Endothelial cell (in vitro differentiated cells): Measurements from ENCODE around the gene LARP4B. TPM values are rescaled to one million over a fixed set of nuclear protein-coding genes. Genes with fewer than 3 reads are reported as not detected.

Experiments
- DNase-seq: peaks from one replicate; pipeline ENCODE4 v3.0.0; 2021; ENCODE audit warnings: low spot score
- H3K27ac Mint-ChIP-seq: one replicate; pipeline ENCODE4 v1.8.0; 2021; ENCODE audit warnings: mixed read lengths, inconsistent platforms; ENCODE audit not compliant: unreplicated experiment
- H3K27me3 Mint-ChIP-seq: one replicate; pipeline ENCODE4 v1.8.0; 2021; ENCODE audit warnings: mild to moderate bottlenecking, moderate library complexity, mixed read lengths, inconsistent platforms; ENCODE audit not compliant: unreplicated experiment
- H3K36me3 Mint-ChIP-seq: one replicate; pipeline ENCODE4 v1.8.0; 2021; ENCODE audit warnings: mild to moderate bottlenecking, low read depth, mixed read lengths, inconsistent platforms; ENCODE audit not compliant: unreplicated experiment
- H3K4me1 Mint-ChIP-seq: one replicate; pipeline ENCODE4 v1.8.0; 2021; ENCODE audit warnings: mild to moderate bottlenecking, mixed read lengths, inconsistent platforms; ENCODE audit not compliant: unreplicated experiment
- H3K4me3 Mint-ChIP-seq: one replicate; pipeline ENCODE4 v1.8.0; 2021; ENCODE audit warnings: mild to moderate bottlenecking, mixed read lengths, inconsistent platforms; ENCODE audit not compliant: unreplicated experiment
- H3K9me3 Mint-ChIP-seq: one replicate; pipeline ENCODE4 v1.8.0; 2021; ENCODE audit warnings: mixed read lengths, inconsistent platforms; ENCODE audit not compliant: unreplicated experiment
- total RNA-seq: library from RNA; stranded (reverse); fragmentation: NEBNext Ultra II Directional; extraction: Animal tissue kit (Norgen Biotek cat#: 25700); gene quantifications from one replicate; pipeline ENCODE4 v1.2.1, GENCODE V29; 2021; ENCODE audit not compliant: unreplicated experiment
- TF ChIP-seq, protein P1 (sequence below): fragments of 200-600 bp; sonication (generic); IDR thresholded peaks from one replicate; pipeline ENCODE4 v1.5.0; 2021; ENCODE audit warnings: antibody characterized with exemption; ENCODE audit not compliant: unreplicated experiment

LARP4B gene
- total RNA-seq, 1 donor from 2014 or later = 91.8 TPM

DNA sequence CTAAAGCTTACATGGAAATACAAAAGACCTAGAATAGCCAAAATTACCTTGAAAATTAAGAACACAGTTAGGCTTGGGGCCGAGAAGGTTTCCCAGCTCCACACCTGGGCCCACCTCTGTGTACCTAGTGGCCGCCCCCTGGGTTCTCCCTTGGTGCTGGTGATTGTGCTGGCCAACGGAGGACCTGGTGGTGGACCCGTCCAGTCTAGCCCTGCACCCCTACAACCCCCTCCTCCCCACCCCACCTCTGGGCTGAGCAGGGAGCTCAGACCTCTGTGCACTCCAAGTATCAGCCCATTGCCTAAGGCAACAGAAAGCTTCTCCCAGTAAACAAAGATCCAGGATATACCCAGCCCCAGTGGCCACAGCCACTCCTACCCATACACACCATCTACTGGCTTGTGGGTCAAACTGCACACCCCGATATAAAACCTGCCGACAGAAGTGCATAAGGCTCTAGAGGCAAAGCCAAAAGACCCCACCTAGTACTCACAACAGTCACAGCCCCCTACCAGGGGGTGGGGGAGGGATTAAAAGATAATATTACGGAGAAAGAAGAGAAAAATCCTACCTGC is 137.0 kb downstream of the LARP4B start:
- DNase-seq = no peak

DNA sequence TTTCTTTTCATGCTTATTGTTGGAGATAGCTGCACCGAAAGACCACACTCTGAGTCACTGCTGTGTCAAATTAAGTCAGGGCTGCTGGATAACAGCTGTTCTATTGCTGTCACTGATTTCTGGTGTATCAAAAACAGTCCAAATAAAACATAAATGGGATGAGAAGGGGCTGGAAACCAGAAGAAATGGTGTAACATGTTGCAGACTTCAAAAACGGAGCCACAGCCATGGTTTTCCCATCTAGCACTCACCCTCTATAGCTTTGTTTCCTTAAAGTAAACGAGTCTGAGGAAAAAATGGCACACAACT is 138.8 kb downstream of the LARP4B start:
- TF ChIP-seq, protein P1, sequence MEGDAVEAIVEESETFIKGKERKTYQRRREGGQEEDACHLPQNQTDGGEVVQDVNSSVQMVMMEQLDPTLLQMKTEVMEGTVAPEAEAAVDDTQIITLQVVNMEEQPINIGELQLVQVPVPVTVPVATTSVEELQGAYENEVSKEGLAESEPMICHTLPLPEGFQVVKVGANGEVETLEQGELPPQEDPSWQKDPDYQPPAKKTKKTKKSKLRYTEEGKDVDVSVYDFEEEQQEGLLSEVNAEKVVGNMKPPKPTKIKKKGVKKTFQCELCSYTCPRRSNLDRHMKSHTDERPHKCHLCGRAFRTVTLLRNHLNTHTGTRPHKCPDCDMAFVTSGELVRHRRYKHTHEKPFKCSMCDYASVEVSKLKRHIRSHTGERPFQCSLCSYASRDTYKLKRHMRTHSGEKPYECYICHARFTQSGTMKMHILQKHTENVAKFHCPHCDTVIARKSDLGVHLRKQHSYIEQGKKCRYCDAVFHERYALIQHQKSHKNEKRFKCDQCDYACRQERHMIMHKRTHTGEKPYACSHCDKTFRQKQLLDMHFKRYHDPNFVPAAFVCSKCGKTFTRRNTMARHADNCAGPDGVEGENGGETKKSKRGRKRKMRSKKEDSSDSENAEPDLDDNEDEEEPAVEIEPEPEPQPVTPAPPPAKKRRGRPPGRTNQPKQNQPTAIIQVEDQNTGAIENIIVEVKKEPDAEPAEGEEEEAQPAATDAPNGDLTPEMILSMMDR = no peak
- DNase-seq = no peak
- peaks cover 12% of the 10 kb centered on the region for H3K9me3 Mint-ChIP-seq
- H3K4me1 Mint-ChIP-seq = peaks cover 3% of the 10 kb centered on the region
- no peak overlapping the region for H3K4me3 Mint-ChIP-seq
- H3K36me3 Mint-ChIP-seq = peaks cover 17% of the 10 kb centered on the region
- peaks cover 1% of the 10 kb centered on the region for H3K27me3 Mint-ChIP-seq
- H3K27ac Mint-ChIP-seq = no peak overlapping the region

More for the DNA sequence above, 137.0 kb downstream of the LARP4B start:
- TF ChIP-seq, protein P1 = no peak
- no peak overlapping the region for H3K27ac Mint-ChIP-seq
- no peak overlapping the region for H3K4me3 Mint-ChIP-seq
- peaks cover 31% of the 10 kb centered on the region for H3K36me3 Mint-ChIP-seq
- peaks cover 23% of the 10 kb centered on the region for H3K9me3 Mint-ChIP-seq
- H3K27me3 Mint-ChIP-seq = peaks cover 3% of the 10 kb centered on the region
- peaks cover 3% of the 10 kb centered on the region for H3K4me1 Mint-ChIP-seq

DNA sequence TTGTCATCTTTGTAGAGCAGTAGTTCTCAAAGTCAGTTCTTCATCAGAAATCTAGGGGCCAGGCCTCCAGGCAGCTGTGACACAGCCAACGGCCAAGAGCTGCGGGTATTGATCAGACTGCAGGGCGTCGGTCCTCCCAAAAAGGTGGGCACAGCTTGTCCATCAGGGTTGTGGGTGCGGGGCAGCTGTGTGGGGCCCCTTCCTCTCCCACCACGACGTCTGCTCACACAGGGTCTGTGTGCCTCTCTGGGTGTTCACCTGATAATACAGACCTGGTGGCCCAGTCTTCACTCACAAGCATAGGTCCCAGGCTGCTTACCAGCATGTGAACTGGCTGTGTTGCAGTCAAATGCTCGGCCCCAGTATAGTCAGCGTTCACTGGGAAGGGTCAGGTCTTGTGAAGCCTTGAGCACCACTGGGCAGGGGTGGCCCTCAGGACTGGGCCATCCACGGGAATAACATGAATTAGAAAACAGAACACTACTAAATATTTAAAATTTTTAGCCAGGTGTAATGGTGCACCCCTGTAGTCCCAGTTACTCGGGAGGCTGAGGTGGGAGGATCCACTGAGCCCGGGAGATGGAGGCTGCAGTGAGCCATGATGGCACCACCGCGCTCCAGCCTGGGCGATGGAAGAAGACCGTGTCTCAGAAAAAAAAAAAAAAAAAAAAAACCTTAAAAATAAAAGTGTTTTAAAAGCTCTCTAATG is 139.3 kb downstream of the LARP4B start:
- peaks cover 4% of the 10 kb centered on the region for H3K27me3 Mint-ChIP-seq
- H3K36me3 Mint-ChIP-seq = peaks cover 12% of the 10 kb centered on the region
- peaks cover 3% of the 10 kb centered on the region for H3K4me1 Mint-ChIP-seq
- DNase-seq = no peak
- H3K9me3 Mint-ChIP-seq = peaks cover 7% of the 10 kb centered on the region
- no peak overlapping the region for H3K4me3 Mint-ChIP-seq
- no peak overlapping the region for H3K27ac Mint-ChIP-seq
- TF ChIP-seq, protein P1 = no peak

DNA sequence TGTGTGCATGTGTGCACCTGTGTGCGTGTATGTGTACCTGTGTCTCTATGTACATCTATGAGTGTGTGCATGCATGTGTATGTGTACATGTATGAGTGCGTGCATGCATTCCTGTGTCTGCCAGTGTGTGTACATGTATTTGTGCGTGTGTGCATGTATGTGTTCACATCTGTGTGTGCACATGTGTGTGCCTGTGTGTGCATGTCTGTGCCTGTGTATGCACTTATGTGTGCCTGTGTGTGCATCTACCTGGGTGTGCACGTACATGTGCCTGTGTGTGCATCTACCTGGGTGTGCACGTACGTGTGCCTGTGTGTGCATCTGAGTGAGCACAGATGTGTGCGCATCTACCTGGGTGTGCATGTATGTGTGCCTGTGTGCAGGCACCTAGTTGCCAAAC is 139.9 kb downstream of the LARP4B start:
- Mint-ChIP-seq H3K27me3 (peaks cover 9% of the 10 kb centered on the region), H3K4me3 (no peak overlapping the region), H3K4me1 (peaks cover 3% of the 10 kb centered on the region), H3K36me3 (peaks cover 11% of the 10 kb centered on the region), H3K9me3 (peaks cover 7% of the 10 kb centered on the region), H3K27ac (no peak overlapping the region)
- TF ChIP-seq, protein P1 = no peak
- DNase-seq = no peak

DNA sequence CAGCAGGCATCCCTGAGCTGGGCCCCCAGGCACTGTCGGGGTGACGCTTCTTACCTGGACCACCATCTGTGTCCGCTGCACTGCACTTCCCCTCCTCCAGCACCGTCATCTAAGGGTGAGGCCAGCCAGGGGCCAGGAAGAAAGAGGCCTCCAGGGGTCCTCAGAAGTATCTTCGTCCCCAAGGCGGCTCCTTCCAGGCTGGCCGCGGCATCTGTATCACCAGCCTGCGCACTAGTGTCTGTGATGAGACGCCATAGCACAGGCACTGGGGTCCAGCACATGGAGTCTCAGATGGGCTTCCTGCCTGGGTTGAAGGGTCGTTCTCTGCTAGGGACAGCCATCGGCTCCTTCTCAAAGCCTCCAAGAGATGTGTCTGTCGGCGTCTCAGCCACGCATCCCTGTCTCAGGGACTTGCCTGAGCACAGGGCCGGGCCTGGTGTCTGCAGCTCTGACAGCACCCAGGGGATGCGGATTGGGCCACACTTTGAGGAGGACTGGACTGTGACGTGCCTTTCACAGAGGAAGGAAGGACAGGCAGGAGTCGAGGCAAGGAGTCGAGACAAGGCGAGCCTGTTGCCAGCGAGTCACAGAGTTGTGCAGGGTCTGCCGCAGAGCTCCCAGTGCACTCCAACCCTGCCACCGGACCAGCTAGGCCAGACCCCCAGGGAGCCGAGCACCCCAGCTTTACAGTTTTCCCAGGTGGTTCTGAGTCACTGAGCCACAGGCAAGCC is 140.5 kb downstream of the LARP4B start:
- Mint-ChIP-seq H3K27ac (no peak overlapping the region), H3K27me3 (peaks cover 10% of the 10 kb centered on the region), H3K36me3 (peaks cover 4% of the 10 kb centered on the region), H3K4me3 (no peak overlapping the region), H3K9me3 (peaks cover under 1% of the 10 kb centered on the region), H3K4me1 (peaks cover 3% of the 10 kb centered on the region)
- no peak for DNase-seq
- TF ChIP-seq, protein P1 = no peak
